IMR-90 (cell line): Measurements from ENCODE around the gene PIH1D1.

Experiments
- ELK1 ChIP-seq: fragments of 150-350 bp; IDR thresholded peaks from 2 replicates; pipeline ENCODE4 v1.6.1; 2016; ENCODE audit warnings: low read depth, mild to moderate bottlenecking, low read length, moderate library complexity, borderline replicate concordance
- FOS ChIP-seq: fragments of 150-350 bp; IDR thresholded peaks from 2 replicates; pipeline ENCODE4 v1.6.1; 2016; ENCODE audit warnings: low read depth, low read length
- MXI1 ChIP-seq: IDR thresholded peaks from 2 replicates; pipeline ENCODE4 v1.6.1; 2012; ENCODE audit warnings: low read depth, mild to moderate bottlenecking, low read length, moderate library complexity, borderline replicate concordance
- POLR2A ChIP-seq: IDR thresholded peaks from 2 replicates; pipeline ENCODE4 v1.6.1; 2012; ENCODE audit warnings: mild to moderate bottlenecking, low read depth, low read length
- SMC3 ChIP-seq: fragments of 150-350 bp; IDR thresholded peaks from 2 replicates; pipeline ENCODE4 v1.6.1; 2016; ENCODE audit warnings: low read depth, mild to moderate bottlenecking, antibody characterized with exemption, low read length, moderate library complexity
- TF ChIP-seq, protein P1 (sequence below): conservative IDR thresholded peaks from 2 replicates; pipeline ENCODE4 v1.5.1; 2012; ENCODE audit warnings: mild to moderate bottlenecking, low read depth, low read length, improper control_type of control experiment

- TF ChIP-seq MXI1 (no peak), SMC3 (no peak), FOS (no peak), POLR2A (no peak), ELK1 (no peak)
- TF ChIP-seq, protein P1, sequence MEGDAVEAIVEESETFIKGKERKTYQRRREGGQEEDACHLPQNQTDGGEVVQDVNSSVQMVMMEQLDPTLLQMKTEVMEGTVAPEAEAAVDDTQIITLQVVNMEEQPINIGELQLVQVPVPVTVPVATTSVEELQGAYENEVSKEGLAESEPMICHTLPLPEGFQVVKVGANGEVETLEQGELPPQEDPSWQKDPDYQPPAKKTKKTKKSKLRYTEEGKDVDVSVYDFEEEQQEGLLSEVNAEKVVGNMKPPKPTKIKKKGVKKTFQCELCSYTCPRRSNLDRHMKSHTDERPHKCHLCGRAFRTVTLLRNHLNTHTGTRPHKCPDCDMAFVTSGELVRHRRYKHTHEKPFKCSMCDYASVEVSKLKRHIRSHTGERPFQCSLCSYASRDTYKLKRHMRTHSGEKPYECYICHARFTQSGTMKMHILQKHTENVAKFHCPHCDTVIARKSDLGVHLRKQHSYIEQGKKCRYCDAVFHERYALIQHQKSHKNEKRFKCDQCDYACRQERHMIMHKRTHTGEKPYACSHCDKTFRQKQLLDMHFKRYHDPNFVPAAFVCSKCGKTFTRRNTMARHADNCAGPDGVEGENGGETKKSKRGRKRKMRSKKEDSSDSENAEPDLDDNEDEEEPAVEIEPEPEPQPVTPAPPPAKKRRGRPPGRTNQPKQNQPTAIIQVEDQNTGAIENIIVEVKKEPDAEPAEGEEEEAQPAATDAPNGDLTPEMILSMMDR = no peak
These were observed 11.8 kb downstream of the PIH1D1 start for GRCh38 chr19:49439836-49440235.
